NCI-H446 treated with DMSO at 0.1 percent for 48 hours (cell line): ENCODE measurements around the gene PRICKLE2.

Experiments used
- DNase-seq: peaks from one replicate; lab custom pipeline; 2025; lab: John Stamatoyannopoulos, UW

PRICKLE2 gene

GRCh38 chr3:64190517-64191515 is 34.5 kb downstream of the PRICKLE2 start:
- DNase-seq: no peak

- no peak for DNase-seq
These were observed 36.3 kb downstream of the PRICKLE2 start for GRCh38 chr3:64188810-64189560.

GRCh38 chr3:64187065-64187959 is 38.0 kb downstream of the PRICKLE2 start:
- DNase-seq: peak; percentile 94

- DNase-seq: no peak
These were observed 38.6 kb downstream of the PRICKLE2 start for GRCh38 chr3:64186667-64187064.

DNA sequence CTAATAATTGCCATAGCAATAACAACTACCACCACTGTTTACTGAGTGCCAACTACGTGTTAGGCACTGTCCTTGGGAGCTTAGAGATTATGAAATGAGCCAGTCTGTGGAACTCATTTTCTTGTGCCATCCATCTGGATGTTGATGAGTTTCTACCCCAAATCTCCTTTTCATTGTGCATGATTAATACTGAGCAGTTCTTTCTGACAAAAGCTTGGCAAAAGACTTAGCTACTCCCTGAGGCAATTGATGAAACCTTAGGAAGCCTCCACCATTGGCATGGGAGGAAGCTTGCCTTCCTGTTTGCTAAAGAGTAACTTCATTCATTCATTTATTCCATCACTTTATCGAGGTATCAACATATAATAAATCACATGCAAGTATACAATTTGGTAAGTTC is 39.8 kb downstream of the PRICKLE2 start:
- peak; percentile 85 for DNase-seq

- peak; percentile 78 for DNase-seq
These were observed 40.6 kb downstream of the PRICKLE2 start for GRCh38 chr3:64184621-64185020.

DNA sequence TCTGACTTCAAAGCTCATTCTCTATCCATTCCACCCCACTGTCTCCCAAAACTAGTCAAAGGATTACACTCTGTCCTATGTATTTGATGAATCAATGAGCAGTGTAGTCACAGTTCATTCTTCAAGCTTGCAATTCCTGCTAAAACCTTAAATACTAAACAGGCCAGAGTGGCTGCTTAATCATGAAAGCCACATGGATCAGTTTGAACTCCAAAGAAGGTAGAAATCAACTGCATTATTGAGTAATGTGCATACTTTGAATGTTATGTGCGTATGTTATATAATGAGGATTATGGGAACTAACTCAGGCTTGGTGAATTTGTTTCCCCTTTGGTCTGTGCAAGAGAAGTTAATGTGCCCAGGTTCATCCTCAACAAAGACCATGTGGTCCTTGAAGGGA is 45.4 kb downstream of the PRICKLE2 start:
- DNase-seq: no peak

- no peak for DNase-seq
These were observed 46.0 kb downstream of the PRICKLE2 start for GRCh38 chr3:64179249-64179648.

DNA sequence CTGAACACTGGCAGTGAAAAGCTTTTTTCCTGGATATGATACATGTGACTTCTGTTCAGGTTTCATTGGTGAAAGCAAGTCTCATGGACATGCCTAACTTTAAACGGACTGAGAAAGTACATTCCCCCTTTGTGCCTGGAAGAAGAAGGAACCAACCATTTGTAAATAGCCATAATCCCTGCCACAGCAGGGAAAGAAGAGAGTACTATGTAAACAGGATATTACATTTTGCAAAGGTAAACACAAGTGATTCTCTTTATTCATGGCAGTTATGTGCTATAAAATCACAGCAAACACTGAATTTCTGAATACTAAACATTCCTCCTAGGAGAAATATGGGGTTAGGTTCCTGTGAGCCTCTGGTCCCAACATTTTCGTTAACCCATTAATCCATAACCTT is 46.8 kb downstream of the PRICKLE2 start:
- DNase-seq: no peak

- no peak for DNase-seq
These were observed 48.7 kb downstream of the PRICKLE2 start for GRCh38 chr3:64176461-64176996.

DNA sequence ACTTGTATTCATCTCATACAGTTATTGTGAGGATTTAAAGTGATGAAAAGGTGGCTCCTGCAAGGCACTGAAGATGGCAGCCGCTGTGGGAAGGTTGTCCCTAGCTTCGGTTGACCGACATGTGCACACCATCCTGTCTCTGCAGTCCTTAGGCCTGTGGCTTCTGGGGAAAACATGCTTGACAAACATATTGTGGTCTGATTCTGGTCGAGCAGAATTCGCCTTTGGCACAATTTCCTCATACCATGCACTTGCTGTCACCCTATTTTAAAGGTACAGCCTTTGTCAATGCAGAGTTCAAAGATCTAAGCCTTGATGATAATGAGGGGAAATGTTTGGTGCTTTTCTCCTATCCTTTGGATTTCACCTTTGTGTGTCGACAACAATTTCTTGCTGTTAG is 50.9 kb downstream of the PRICKLE2 start:
- no peak for DNase-seq

GRCh38 chr3:64173563-64173962 is 51.7 kb downstream of the PRICKLE2 start:
- no peak for DNase-seq

DNA sequence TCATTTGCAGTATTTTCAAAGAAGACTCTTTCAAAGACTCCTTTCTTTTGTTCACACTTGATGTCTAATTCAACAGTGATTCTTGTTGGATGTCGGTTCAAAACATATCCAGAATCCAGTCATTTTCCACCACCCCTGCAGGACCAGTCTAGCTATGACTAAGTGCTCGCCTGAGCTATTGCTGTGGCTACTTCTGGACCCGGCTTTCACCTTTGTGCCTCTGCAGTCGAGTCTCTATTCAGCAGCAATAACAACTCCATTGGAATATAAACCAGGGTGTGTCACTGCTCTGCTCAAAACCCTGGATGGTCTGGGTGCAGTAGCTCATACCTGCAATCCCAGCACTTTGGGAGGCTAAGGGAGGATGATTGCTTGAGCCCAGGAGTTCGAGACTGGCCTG is 55.0 kb downstream of the PRICKLE2 start:
- no peak for DNase-seq

GRCh38 chr3:64167868-64168267 is 57.4 kb downstream of the PRICKLE2 start:
- DNase-seq: no peak

DNA sequence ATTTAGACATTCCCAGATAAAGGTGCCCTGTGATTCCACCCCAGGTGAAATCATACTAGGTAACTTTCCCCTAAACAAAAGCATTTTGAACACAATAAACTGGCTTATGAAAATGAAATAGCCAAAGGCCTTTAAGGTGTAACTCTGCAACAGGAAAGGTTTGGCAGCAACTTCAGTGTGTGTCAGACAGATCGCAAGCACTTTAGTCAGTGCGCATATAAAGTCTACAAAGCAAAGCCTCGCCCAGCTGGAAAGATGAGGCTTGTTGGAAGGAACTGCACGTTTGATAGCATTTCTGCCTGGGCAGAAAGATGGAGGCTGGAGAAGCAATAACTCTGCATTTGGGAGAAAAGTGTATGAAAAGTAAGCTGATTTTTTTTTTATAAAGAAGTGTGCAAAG is 57.9 kb downstream of the PRICKLE2 start:
- DNase-seq: no peak

GRCh38 chr3:64166584-64167162 is 58.6 kb downstream of the PRICKLE2 start:
- peak; percentile 78 for DNase-seq

GRCh38 chr3:64164349-64164748 is 60.9 kb downstream of the PRICKLE2 start:
- DNase-seq: no peak

DNA sequence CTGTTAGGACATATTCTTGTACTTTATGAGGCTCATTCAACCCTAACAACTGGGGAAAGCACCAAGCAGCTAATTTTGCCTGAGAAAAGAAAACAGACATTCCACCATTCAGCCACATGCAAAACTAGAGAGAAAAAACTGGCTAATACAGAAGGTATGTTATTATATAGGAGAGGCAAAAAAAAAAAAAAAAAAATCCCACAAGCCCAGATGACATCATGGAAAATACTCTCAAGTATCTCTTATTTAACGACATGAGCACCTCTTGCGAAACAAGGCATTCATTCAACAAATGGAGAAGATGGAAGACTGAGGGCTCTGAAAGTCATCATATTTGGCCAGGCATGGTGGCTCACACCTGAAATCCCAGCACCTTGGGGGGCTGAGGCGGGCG is 61.5 kb downstream of the PRICKLE2 start:
- DNase-seq: no peak

GRCh38 chr3:64163019-64163754 is 62.1 kb downstream of the PRICKLE2 start:
- no peak for DNase-seq

GRCh38 chr3:64161481-64161952 is 63.7 kb downstream of the PRICKLE2 start:
- DNase-seq: no peak
